OCI-LY1 (cell line): ENCODE results near the gene WFDC5.

ENCODE experiments used
- H2AFZ ChIP-seq: fragments of 200-600 bp; sonication (generic), shearing (Covaris generic); 2 replicates; pipeline ENCODE4 v1.6.0; 2014; ENCODE audit warnings: antibody characterized with exemption, mild to moderate bottlenecking, low read length
- H3F3A ChIP-seq: fragments of 200-600 bp; sonication (generic), shearing (Covaris generic); 2 replicates; pipeline ENCODE4 v1.6.0; 2014; ENCODE audit warnings: mild to moderate bottlenecking, antibody characterized with exemption, low read length, moderate library complexity; ENCODE audit not compliant: insufficient read depth
- H3K27ac ChIP-seq: fragments of 200-600 bp; sonication (generic); 2 replicates; pipeline ENCODE4 v1.5.1; 2014; ENCODE audit warnings: low read length, mixed run types, mild to moderate bottlenecking, low read depth; ENCODE audit not compliant: poor library complexity, severe bottlenecking
- H3K27me3 ChIP-seq: fragments of 200-600 bp; sonication (generic); 2 replicates; pipeline ENCODE4 v1.6.0; 2014; ENCODE audit warnings: antibody characterized with exemption, mild to moderate bottlenecking, low read length, moderate library complexity; ENCODE audit not compliant: insufficient read depth
- H3K36me3 ChIP-seq: fragments of 200-600 bp; sonication (generic); 2 replicates; pipeline ENCODE4 v1.6.1; 2014; ENCODE audit warnings: mild to moderate bottlenecking, antibody characterized with exemption, low read length, moderate library complexity, mixed read lengths; ENCODE audit not compliant: insufficient read depth
- H3K4me1 ChIP-seq: fragments of 200-600 bp; sonication (generic); 2 replicates; pipeline ENCODE4 v1.5.1; 2014; ENCODE audit warnings: mild to moderate bottlenecking, low read length, moderate library complexity; ENCODE audit not compliant: insufficient read depth, severe bottlenecking
- H3K4me2 ChIP-seq: fragments of 200-600 bp; sonication (generic), shearing (Covaris generic); 2 replicates; pipeline ENCODE4 v1.6.1; 2014; ENCODE audit warnings: low read length
- H3K4me3 ChIP-seq: fragments of 200-600 bp; sonication (generic); 2 replicates; pipeline ENCODE4 v1.5.1; 2014; ENCODE audit warnings: low read length, low read depth, mild to moderate bottlenecking, mixed read lengths; ENCODE audit not compliant: poor library complexity, severe bottlenecking
- H3K79me2 ChIP-seq: fragments of 200-600 bp; shearing (Covaris generic); 2 replicates; pipeline ENCODE4 v1.6.1; 2016; ENCODE audit warnings: mixed run types, low read length, mixed read lengths; ENCODE audit not compliant: insufficient read depth
- H3K9ac ChIP-seq: fragments of 200-600 bp; sonication (generic), shearing (Covaris generic); 2 replicates; pipeline ENCODE4 v1.6.1; 2014; ENCODE audit warnings: mild to moderate bottlenecking, low read length, mixed read lengths
- H3K9me2 ChIP-seq: fragments of 200-600 bp; sonication (generic), shearing (Covaris generic); 2 replicates; pipeline ENCODE4 v1.6.1; 2014; ENCODE audit warnings: low read depth, mild to moderate bottlenecking, low read length, mixed read lengths
- H3K9me3 ChIP-seq: fragments of 200-600 bp; shearing (Covaris generic); 2 replicates; pipeline ENCODE4 v1.6.1; 2014; ENCODE audit warnings: low read length, mixed read lengths
- H4K20me1 ChIP-seq: fragments of 200-600 bp; sonication (generic), shearing (Covaris generic); 2 replicates; pipeline ENCODE4 v1.6.0; 2016; ENCODE audit warnings: mild to moderate bottlenecking, low read length; ENCODE audit not compliant: insufficient read depth
- EZH2 ChIP-seq: fragments of 200-600 bp; sonication (generic), shearing (Covaris generic); IDR thresholded peaks from 2 replicates; pipeline ENCODE4 v1.8.0; 2017; ENCODE audit warnings: borderline replicate concordance, mixed run types, mild to moderate bottlenecking, antibody characterized with exemption, low read length, moderate library complexity, mixed read lengths
- TF ChIP-seq, protein P1 (sequence below): fragments of 200-600 bp; sonication (generic), shearing (Covaris generic); IDR thresholded peaks from 2 replicates; pipeline ENCODE4 v1.5.1; 2017; ENCODE audit warnings: mild to moderate bottlenecking, antibody characterized with exemption, low read length, moderate library complexity, mixed read lengths

WFDC5 gene

DNA sequence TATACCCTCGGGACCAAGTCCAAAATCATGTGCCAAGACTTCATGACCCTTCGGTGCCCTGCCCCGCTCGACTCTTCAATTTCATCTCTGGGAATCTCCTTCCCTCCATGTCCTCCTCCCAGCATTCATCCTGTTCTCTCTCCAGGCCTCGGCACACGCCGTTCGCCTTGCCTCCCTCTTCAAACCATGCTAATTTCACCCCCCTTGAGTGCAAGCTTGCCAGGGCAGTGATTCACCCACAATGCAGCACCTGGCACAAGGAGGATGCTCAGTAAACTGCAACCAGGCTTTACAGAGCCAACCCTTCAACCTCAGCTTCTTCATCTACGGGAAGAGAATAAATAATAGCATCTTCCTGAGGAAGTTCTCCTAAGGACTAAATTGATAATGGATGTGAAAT, 18.2 kb downstream of the WFDC5 start:
- Histone ChIP-seq H3K4me1 (no peaks in the 10 kb centered on the region), H3K79me2 (no peaks in the 10 kb centered on the region), H3K27ac (no peak overlapping the region), H3K9ac (no peak overlapping the region), H3F3A (no peaks in the 10 kb centered on the region), H3K4me2 (no peak overlapping the region), H3K9me2 (no peaks in the 10 kb centered on the region), H3K27me3 (peaks cover 4% of the 10 kb centered on the region; the same call in 1 of the 2 replicates), H3K36me3 (no peaks in the 10 kb centered on the region), H3K4me3 (no peak overlapping the region), H3K9me3 (no peaks in the 10 kb centered on the region), H2AFZ (no peak overlapping the region), H4K20me1 (no peaks in the 10 kb centered on the region)
- no peak for TF ChIP-seq EZH2

DNA sequence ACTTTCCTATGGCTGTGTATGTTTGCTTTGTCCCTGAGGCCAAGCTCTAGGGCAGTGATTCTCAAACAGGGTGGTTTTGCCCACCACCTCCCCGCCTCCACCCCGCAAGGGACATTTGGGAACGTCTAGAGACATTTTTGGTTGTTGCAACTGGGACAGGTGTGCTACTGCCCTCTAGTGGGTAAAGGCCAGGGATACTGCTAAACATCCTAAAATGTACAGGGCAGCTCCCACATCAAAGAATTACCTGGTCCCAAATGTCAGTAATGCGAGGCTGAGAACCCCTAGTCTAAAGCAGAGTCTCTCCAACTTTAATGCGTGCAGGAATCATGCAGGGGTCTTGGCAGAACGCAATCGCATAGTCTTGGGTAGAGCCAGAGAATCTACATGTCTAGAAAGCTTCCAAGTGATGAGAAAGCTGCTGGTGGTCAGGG, 19.2 kb downstream of the WFDC5 start:
- Histone ChIP-seq H3K4me2 (no peak overlapping the region), H3K4me1 (no peaks in the 10 kb centered on the region), H3K9me2 (no peaks in the 10 kb centered on the region), H3F3A (no peaks in the 10 kb centered on the region), H3K27ac (no peak overlapping the region), H2AFZ (no peak overlapping the region), H4K20me1 (no peaks in the 10 kb centered on the region), H3K36me3 (no peaks in the 10 kb centered on the region), H3K9me3 (no peaks in the 10 kb centered on the region), H3K79me2 (no peaks in the 10 kb centered on the region), H3K27me3 (peaks cover 4% of the 10 kb centered on the region; the same call in 1 of the 2 replicates), H3K4me3 (no peak overlapping the region), H3K9ac (no peak overlapping the region)
- no peak for TF ChIP-seq EZH2
- TF ChIP-seq, protein P1, sequence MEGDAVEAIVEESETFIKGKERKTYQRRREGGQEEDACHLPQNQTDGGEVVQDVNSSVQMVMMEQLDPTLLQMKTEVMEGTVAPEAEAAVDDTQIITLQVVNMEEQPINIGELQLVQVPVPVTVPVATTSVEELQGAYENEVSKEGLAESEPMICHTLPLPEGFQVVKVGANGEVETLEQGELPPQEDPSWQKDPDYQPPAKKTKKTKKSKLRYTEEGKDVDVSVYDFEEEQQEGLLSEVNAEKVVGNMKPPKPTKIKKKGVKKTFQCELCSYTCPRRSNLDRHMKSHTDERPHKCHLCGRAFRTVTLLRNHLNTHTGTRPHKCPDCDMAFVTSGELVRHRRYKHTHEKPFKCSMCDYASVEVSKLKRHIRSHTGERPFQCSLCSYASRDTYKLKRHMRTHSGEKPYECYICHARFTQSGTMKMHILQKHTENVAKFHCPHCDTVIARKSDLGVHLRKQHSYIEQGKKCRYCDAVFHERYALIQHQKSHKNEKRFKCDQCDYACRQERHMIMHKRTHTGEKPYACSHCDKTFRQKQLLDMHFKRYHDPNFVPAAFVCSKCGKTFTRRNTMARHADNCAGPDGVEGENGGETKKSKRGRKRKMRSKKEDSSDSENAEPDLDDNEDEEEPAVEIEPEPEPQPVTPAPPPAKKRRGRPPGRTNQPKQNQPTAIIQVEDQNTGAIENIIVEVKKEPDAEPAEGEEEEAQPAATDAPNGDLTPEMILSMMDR = peak; percentile 73

DNA sequence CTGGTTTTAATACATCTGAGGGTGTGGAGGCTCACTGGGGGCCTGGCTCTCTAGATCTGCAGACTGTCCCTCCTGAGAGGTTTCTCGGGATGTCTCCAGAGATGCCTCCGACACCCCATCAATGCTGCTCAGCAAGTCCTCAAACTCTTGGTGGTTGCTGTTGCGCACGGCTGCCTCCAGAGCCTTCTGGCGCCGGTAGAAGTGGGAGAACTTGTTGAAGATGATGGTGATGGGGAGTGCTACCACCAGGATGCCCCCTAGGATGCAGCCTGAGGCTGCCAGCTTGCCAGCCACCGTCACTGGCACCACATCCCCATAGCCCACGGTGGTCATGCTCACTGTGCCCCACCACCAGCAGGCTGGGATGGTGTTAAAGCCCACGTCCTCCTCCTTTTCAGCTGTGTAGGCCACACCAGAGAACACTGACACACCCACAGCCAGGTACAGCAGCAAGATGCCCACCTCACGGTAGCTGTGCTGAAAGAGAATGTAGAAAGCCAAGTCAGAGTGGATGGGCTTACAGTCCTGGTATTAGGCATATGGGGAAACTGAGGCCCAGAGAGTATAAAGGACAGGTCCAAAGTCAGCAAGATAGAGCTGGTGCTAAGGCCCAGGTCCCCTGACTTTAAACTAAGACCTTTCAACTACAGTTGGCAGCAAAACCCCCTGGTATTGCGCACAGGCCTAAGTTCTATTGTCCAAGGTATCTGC, 20.0 kb downstream of the WFDC5 start:
- H3F3A ChIP-seq = no peaks in the 10 kb centered on the region
- no peaks in the 10 kb centered on the region for H3K9me3 ChIP-seq
- H3K4me1 ChIP-seq = no peaks in the 10 kb centered on the region
- no peaks in the 10 kb centered on the region for H3K9me2 ChIP-seq
- peaks cover 1% of the 10 kb centered on the region; the same call in 1 of the 2 replicates for H3K27me3 ChIP-seq
- TF ChIP-seq, protein P1 = no peak
- TF ChIP-seq EZH2 = no peak
- no peak overlapping the region for H3K27ac ChIP-seq
- no peak overlapping the region for H3K4me2 ChIP-seq
- H3K36me3 ChIP-seq = no peaks in the 10 kb centered on the region
- H3K79me2 ChIP-seq = no peaks in the 10 kb centered on the region
- no peak overlapping the region for H2AFZ ChIP-seq
- H4K20me1 ChIP-seq = no peaks in the 10 kb centered on the region
- no peak overlapping the region for H3K9ac ChIP-seq
- no peak overlapping the region for H3K4me3 ChIP-seq

DNA sequence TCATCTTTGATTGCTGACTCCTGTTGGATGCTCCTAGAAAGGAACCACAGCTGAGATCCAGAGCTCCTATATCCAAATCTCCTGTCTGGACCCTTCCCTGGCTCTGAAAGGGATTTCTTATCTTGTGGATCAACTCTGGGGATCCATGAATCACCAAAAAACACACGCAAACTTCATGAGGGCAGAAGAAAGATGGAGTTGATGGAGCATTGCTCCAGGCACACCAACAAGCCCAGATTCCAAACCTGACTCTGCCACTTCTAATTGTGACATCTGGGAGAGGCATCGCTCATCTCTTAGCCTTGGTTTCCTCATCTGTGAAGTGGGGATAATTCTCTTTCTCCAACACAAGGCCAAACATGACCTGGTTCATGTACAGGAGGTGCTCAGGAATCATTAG, 20.8 kb downstream of the WFDC5 start:
- no peaks in the 10 kb centered on the region for H3K9me3 ChIP-seq
- no peak overlapping the region for H3K27ac ChIP-seq
- H2AFZ ChIP-seq = no peak overlapping the region
- TF ChIP-seq EZH2 = no peak
- TF ChIP-seq, protein P1 = no peak
- H3K79me2 ChIP-seq = no peaks in the 10 kb centered on the region
- no peaks in the 10 kb centered on the region for H3K36me3 ChIP-seq
- no peaks in the 10 kb centered on the region for H3K4me1 ChIP-seq
- no peaks in the 10 kb centered on the region for H4K20me1 ChIP-seq
- no peaks in the 10 kb centered on the region for H3F3A ChIP-seq
- H3K9ac ChIP-seq = no peak overlapping the region
- H3K4me2 ChIP-seq = no peak overlapping the region
- H3K9me2 ChIP-seq = no peaks in the 10 kb centered on the region
- H3K27me3 ChIP-seq = no peaks in the 10 kb centered on the region
- H3K4me3 ChIP-seq = no peak overlapping the region
